ENCODE data around the gene LMBR1. TPM values are rescaled to one million over a fixed set of nuclear protein-coding genes. Genes with fewer than 3 reads are reported as not detected.

LMBR1 gene
- total RNA-seq, 3 donors from 2014 or later = 40.5 to 56.3 (median 44.9) TPM

DNA sequence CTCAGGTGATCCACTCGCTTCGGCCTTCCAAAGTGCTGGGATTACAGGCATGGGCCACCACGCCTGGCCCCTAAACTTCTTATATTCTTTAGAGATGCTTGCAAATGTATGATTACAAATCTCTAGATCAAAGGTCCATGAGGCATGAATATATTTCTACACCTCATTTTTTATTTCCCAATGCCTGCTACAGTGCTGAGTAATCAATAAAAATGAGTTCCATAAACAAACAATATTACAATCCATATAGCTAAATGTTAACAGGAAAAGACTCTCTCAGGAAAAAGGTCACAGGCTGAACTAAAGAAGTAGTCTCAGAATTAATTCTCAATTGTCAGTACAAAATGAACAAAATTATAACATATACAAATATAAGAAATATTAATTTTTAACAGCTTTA, 90.8 kb downstream of the LMBR1 start:
- no peak overlapping the region for H3K4me3 ChIP-seq
- DNase-seq (no peak), ATAC-seq (no peak)
- no peaks in the 10 kb centered on the region for H3K9me3 ChIP-seq
- intact Hi-C loops (cut with DNase I, micrococcal nuclease) = no loop called here
- TF ChIP-seq, protein P1, sequence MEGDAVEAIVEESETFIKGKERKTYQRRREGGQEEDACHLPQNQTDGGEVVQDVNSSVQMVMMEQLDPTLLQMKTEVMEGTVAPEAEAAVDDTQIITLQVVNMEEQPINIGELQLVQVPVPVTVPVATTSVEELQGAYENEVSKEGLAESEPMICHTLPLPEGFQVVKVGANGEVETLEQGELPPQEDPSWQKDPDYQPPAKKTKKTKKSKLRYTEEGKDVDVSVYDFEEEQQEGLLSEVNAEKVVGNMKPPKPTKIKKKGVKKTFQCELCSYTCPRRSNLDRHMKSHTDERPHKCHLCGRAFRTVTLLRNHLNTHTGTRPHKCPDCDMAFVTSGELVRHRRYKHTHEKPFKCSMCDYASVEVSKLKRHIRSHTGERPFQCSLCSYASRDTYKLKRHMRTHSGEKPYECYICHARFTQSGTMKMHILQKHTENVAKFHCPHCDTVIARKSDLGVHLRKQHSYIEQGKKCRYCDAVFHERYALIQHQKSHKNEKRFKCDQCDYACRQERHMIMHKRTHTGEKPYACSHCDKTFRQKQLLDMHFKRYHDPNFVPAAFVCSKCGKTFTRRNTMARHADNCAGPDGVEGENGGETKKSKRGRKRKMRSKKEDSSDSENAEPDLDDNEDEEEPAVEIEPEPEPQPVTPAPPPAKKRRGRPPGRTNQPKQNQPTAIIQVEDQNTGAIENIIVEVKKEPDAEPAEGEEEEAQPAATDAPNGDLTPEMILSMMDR (IDR thresholded peaks at IDR 0.05) = no peak
- H3K4me1 ChIP-seq (ENCODE audit: low read depth) = no peaks in the 10 kb centered on the region
- H3K36me3 ChIP-seq (ENCODE audit: low read depth) = no peaks in the 10 kb centered on the region

DNA sequence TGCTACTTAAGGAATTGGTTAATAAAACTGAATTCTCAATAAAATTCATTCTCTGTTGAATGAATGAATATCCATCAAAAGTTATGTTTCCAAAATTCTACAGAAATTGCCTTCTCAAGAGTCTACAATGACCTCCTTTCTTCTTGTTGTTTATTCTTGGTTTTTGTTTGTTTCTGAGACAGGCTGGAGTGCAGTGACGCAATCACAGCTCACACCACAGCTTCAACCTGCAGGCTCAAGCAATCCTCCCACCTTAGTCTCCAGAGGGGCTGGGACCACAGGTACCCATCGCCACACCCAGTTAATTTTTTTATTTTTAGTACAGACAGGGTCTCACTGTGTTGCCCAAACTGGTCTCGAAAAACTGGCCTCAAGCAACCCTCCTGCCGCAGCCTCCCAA, 97.6 kb downstream of the LMBR1 start:
- DNase-seq (no peak), ATAC-seq (no peak)
- intact Hi-C loops (cut with DNase I, micrococcal nuclease) = no loop called here
- Histone ChIP-seq H3K36me3 (ENCODE audit: low read depth) (no peaks in the 10 kb centered on the region), H3K4me3 (no peak overlapping the region), H3K4me1 (ENCODE audit: low read depth) (no peaks in the 10 kb centered on the region), H3K9me3 (no peaks in the 10 kb centered on the region)
- TF ChIP-seq, protein P1 (IDR thresholded peaks at IDR 0.05) = no peak

DNA sequence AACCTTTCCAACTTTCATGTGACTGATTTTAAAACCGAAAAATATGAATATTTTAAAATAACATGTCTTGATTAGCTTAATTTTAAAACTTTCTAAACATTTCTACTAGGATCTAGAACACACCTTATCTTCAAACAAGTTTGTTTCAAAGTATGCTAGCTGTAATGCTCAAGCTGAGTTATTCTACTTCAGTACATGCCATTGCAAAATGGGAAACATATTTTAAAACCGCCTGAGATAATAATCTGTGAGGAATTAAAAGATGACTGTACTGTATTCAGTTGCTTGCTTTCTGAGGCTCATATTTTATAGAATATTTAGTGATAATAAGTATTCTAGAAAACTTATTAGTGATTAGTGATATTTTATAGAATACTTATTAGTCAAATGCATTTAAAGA, 99.6 kb downstream of the LMBR1 start:
- H3K4me3 ChIP-seq = no peak overlapping the region
- intact Hi-C loops (cut with DNase I, micrococcal nuclease) = no loop called here
- H3K9me3 ChIP-seq = no peaks in the 10 kb centered on the region
- TF ChIP-seq, protein P1 (IDR thresholded peaks at IDR 0.05) = no peak
- DNase-seq = no peak
- no peaks in the 10 kb centered on the region for H3K36me3 ChIP-seq (ENCODE audit: low read depth)
- no peak for ATAC-seq
- no peaks in the 10 kb centered on the region for H3K4me1 ChIP-seq (ENCODE audit: low read depth)

DNA sequence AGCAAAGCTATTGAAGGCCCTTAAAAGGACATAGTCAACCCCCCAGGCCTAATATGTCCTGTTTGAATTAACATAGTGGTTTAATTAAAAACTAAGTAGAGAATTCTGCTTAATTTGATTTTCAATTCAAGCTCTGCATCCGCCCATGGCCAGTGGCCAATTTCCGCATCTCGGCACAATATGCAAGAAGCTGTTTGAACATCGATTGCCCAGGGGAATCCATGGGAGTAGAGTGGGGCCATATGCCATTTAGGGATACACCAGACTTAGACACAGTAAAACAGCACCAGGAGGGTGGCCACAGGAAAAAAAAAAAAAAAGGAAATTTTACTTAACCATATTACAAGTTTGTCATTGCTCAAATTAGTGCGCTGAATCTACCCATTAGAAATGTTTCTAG, 100.4 kb downstream of the LMBR1 start:
- Histone ChIP-seq H3K4me3 (no peak overlapping the region), H3K4me1 (ENCODE audit: low read depth) (no peaks in the 10 kb centered on the region), H3K9me3 (no peaks in the 10 kb centered on the region), H3K36me3 (ENCODE audit: low read depth) (no peaks in the 10 kb centered on the region)
- intact Hi-C loops (cut with DNase I, micrococcal nuclease) = no loop called here
- TF ChIP-seq, protein P1 (IDR thresholded peaks at IDR 0.05) = no peak
- DNase-seq = no peak
- no peak for ATAC-seq

DNA sequence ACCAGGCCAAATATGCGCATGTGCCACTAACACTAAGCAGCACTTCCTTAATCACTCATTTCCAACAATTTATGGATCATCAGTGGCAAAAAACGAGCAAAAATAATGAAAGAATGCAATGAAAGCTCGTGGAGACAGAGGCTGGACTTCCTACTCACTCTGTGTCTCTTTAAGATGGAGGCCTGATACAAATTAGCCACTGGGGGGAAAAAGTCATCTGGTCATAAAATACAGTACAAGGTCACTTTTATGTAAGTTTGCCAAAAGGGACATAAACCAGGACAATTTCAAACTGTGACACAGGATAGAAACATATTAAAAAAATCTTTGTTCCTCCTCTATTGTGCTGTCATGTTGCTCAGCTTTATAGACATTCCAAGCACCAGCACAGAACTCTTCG, 101.7 kb downstream of the LMBR1 start:
- no peaks in the 10 kb centered on the region for H3K36me3 ChIP-seq (ENCODE audit: low read depth)
- ATAC-seq (no peak), DNase-seq (no peak)
- no peak overlapping the region for H3K4me3 ChIP-seq
- no peaks in the 10 kb centered on the region for H3K4me1 ChIP-seq (ENCODE audit: low read depth)
- TF ChIP-seq, protein P1 (IDR thresholded peaks at IDR 0.05) = no peak
- H3K9me3 ChIP-seq = no peaks in the 10 kb centered on the region
- intact Hi-C loops (cut with DNase I, micrococcal nuclease) = no loop called here

DNA sequence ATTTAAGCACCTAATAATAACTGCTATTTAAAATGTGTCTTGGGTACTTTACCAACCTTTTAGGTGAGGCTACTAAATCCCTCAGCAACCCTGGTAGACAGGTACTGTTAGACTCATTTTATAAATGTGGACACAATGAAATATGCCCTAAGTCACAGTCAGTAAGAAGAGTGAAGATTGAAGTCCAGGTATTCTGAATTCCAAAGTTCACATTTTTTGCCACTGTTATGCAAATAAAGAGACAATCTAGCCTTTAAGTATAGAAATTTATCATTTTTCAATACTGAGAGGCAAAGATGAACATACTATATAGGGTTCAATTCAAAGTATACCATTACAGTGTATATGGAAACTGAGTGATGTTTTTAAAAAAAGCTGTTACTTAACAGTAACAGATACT, 102.7 kb downstream of the LMBR1 start:
- DNase-seq = no peak
- ATAC-seq = no peak
- TF ChIP-seq, protein P1 (IDR thresholded peaks at IDR 0.05) = no peak
- Histone ChIP-seq H3K4me3 (no peak overlapping the region), H3K36me3 (ENCODE audit: low read depth) (no peaks in the 10 kb centered on the region), H3K4me1 (ENCODE audit: low read depth) (no peaks in the 10 kb centered on the region), H3K9me3 (no peaks in the 10 kb centered on the region)
- intact Hi-C loops (cut with DNase I, micrococcal nuclease) = no loop called here

Data from mucosa of descending colon (tissue), 3 donors.